Muscle layer of colon (tissue), 2 donors: ENCODE results near the gene DOCK8.

Experiments used
- H3K27ac ChIP-seq: one replicate; pipeline ENCODE4 v1.7.0; 2013; ENCODE audit warnings: low read depth, mild to moderate bottlenecking, low read length, moderate library complexity
- H3K27me3 ChIP-seq, 2 donors: one replicate each; pipeline ENCODE4 v1.7.0; 2013; ENCODE audit warnings: low read length in 2 of 2, mild to moderate bottlenecking in 2 of 2; ENCODE audit not compliant: insufficient read depth in 2 of 2, control insufficient read depth in 1 of 2
- H3K36me3 ChIP-seq: one replicate; pipeline ENCODE4 v1.7.0; 2013; ENCODE audit warnings: mild to moderate bottlenecking, low read length; ENCODE audit not compliant: insufficient read depth
- H3K4me1 ChIP-seq: one replicate; pipeline ENCODE4 v1.7.0; 2013; ENCODE audit warnings: mild to moderate bottlenecking, low read length; ENCODE audit not compliant: insufficient read depth
- H3K4me3 ChIP-seq, 2 donors: one replicate each; pipeline ENCODE4 v1.7.0; 2013; ENCODE audit warnings: low read length in 2 of 2, low read depth in 1 of 2, mild to moderate bottlenecking in 1 of 2, moderate library complexity in 1 of 2
- H3K9ac ChIP-seq: one replicate; pipeline ENCODE4 v1.7.0; 2013; ENCODE audit warnings: low read length
- H3K9me3 ChIP-seq: one replicate; pipeline ENCODE4 v1.7.0; 2013; ENCODE audit warnings: mild to moderate bottlenecking, low read length
- donor health status: abdominal sarcoma.
- donor health status: Adenocarcinoma of cecum.

Gene DOCK8

DNA sequence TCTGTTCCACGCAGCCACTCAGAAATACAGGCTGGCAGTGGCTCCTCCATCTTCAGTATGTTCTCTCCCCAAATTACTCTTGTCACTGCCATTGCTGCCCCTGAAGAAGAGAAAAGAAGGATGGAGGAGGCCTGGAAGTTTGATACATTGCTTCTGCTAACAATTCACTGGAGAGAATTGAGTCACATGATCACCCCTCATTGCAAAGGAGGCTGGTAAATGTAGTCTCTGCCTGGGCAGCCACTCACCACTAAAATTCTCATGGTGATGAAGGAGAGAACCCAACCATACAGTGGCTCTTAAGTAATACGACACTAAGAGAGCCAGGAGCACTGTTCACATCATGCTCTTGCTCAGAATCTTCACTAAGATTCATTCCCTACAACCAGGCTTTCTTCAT lies 112.0 kb downstream of the DOCK8 start:
- Histone ChIP-seq H3K4me3 (no peak overlapping the region), H3K9ac (no peak overlapping the region), H3K9me3 (no peaks in the 10 kb centered on the region), H3K36me3 (no peaks in the 10 kb centered on the region), H3K27me3 (no peaks in the 10 kb centered on the region), H3K4me1 (no peaks in the 10 kb centered on the region), H3K27ac (no peak overlapping the region)

DNA sequence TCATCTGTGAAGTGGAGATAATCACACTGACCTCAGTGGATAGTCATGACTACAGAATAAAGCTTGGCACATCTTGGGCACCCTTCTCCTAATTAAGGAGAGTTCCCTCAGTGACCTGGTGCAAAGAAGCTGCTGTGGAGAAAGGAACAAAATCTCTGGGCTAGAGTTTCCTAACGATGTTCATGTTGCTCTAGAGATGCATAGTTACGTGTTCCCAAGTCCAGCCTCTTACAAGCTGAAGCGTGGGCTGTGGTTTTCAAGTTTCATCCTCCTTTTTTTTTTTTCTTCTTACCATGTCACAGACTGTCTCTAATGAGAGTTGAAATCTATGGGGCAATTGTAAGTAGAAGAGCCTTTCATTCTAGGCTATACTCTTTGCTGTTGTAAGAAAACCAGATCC lies 113.8 kb downstream of the DOCK8 start:
- Histone ChIP-seq H3K27ac (no peak overlapping the region), H3K9ac (no peak overlapping the region), H3K27me3 (no peaks in the 10 kb centered on the region), H3K4me1 (no peaks in the 10 kb centered on the region), H3K4me3 (no peak overlapping the region), H3K9me3 (no peaks in the 10 kb centered on the region), H3K36me3 (no peaks in the 10 kb centered on the region)

DNA sequence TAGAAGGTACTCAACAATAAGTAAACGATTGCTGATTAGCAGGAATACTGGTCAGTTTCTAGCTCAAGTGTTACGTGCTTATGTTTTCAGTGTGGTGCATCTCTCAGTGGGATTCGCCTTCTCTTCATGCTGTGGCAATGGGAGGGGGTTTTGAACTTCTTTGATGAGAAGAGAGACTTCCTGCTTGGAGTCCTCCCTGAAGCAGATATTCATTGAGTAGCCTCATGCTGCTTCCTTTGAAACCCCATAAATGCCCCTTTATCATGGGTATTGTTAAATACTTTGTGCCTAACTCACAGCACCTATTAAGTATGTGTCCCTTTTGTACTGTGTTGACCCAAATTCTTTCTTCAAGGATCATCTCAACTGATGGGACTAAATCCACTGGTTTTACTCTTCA lies 116.5 kb downstream of the DOCK8 start:
- Histone ChIP-seq H3K27me3 (no peaks in the 10 kb centered on the region), H3K4me3 (no peak overlapping the region), H3K4me1 (no peaks in the 10 kb centered on the region), H3K27ac (no peak overlapping the region), H3K9ac (no peak overlapping the region), H3K36me3 (no peaks in the 10 kb centered on the region), H3K9me3 (no peaks in the 10 kb centered on the region)

DNA sequence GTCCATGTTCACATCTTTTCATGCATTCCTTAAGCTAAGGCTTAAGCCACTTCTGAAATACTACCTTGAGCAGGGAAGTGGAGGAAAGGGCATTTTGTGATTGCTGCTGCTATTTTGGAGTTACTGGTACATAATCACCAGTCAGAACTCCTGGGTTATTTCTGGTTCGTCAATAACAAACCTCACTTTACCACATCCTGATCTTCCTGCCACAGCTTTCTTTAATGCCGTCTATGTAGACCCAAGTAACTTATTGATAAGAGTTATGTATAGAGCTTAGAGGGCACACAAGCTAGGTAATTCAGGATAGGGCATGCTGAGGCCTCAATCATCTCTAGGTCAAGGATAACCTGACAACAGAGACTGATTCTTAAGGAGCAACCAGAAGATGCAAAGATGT lies 120.7 kb downstream of the DOCK8 start:
- Histone ChIP-seq H3K27me3 (no peaks in the 10 kb centered on the region), H3K4me1 (no peaks in the 10 kb centered on the region), H3K9ac (no peak overlapping the region), H3K36me3 (no peaks in the 10 kb centered on the region), H3K9me3 (no peaks in the 10 kb centered on the region), H3K27ac (no peak overlapping the region), H3K4me3 (no peak overlapping the region)

DNA sequence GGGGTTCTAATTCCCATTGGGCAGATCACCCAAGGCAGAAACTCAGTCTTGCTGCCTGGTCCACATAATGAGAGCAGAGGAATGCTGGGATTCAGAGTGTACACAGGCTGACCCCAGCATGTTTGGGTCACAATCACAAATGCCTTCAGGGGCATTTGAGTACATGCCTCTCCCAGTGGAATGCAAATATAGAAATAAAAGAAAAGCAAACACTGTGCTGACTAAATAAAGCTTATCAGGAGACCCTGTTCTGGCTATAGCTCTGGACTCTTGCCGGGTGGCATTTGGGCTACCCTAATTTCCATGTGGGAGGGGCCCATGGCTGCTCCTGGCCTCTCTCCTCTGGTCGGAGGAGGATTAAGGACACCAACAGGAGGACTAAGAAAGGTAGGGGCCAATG lies 121.4 kb downstream of the DOCK8 start:
- H3K9me3 ChIP-seq: no peaks in the 10 kb centered on the region
- no peaks in the 10 kb centered on the region for H3K27me3 ChIP-seq
- H3K4me3 ChIP-seq: no peak overlapping the region
- H3K4me1 ChIP-seq: no peaks in the 10 kb centered on the region
- no peak overlapping the region for H3K9ac ChIP-seq
- no peak overlapping the region for H3K27ac ChIP-seq
- no peaks in the 10 kb centered on the region for H3K36me3 ChIP-seq

DNA sequence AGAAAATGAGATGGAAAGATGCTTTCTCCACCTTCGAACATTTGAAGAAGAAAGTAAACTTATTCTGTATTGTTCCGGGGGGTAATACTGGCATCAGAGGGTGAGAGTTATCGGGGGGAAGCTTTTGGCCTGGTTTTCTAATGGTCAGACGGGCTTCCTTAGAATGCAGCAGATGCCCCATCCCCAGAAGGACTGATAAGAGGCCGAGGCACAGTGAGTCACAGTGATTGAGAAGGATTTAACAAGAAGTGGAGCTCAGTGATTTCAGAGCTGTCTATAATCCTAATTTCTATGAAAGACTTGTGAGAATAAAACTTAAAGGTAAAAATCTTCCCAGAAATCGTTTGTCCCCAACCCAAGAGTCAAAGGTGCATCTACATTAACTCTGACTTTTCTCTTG lies 123.9 kb downstream of the DOCK8 start:
- no peak overlapping the region for H3K27ac ChIP-seq
- no peaks in the 10 kb centered on the region for H3K4me1 ChIP-seq
- H3K9ac ChIP-seq: no peak overlapping the region
- H3K4me3 ChIP-seq: no peak overlapping the region
- H3K36me3 ChIP-seq: no peaks in the 10 kb centered on the region
- H3K27me3 ChIP-seq: no peaks in the 10 kb centered on the region
- no peaks in the 10 kb centered on the region for H3K9me3 ChIP-seq

DNA sequence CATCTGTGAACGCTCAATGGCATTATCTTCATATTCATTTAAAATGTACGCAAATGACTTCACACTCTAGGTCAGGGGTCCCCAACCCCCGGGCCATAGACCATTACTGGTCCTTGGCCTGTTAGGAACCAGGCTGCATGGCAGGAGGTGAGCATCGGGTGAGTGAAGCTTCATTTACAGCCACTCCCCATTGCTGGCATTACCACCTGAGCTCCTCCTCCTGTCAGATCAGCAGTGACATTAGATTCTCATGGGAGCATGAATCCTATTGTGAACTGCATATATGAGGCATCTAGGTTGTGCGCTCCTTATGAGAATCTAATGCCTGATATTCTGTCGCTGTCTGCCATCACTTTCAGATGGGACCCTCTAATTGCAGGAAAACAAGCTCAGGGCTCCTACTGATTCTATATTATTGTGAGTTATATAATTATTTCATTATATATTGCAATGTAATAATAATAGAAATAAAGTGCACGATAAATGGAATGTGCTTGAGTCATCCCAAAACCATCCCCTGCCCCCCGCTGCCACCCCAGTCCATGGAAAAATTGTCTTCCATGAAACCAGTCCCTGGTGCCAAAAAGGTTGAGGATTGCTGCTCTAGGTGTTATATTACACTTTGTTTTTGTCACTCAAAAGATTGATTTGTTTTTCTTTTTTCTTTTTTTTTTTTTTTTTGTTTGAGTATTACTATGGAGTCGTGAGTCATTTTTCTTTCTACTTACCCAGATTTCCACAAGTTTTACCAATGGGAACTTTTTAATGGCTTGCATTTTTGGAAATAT lies 127.2 kb downstream of the DOCK8 start:
- Histone ChIP-seq H3K4me3 (no peak overlapping the region), H3K27ac (no peak overlapping the region), H3K36me3 (no peaks in the 10 kb centered on the region), H3K4me1 (no peaks in the 10 kb centered on the region), H3K9me3 (no peaks in the 10 kb centered on the region), H3K27me3 (no peaks in the 10 kb centered on the region), H3K9ac (no peak overlapping the region)

DNA sequence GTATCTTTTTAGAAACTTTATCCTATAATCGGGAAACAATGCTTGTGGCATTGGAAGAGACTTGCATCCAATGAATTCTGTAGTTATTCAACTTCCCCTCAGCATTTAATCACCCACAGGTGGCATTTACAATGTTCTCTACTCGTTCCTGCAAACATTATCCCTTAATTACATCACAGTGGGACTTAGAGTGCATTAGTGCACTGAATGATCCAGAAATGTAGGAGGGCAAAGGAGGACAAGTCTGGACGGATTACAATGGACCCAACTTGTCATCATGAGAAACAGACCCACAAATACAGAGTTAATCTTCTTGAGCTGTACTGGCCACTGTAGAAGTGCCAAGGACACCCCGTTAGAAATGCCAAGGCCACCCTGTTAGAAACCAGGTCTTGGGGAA lies 129.1 kb downstream of the DOCK8 start:
- no peaks in the 10 kb centered on the region for H3K4me1 ChIP-seq
- H3K4me3 ChIP-seq: no peak overlapping the region
- H3K9ac ChIP-seq: no peak overlapping the region
- no peaks in the 10 kb centered on the region for H3K27me3 ChIP-seq
- H3K27ac ChIP-seq: no peak overlapping the region
- no peaks in the 10 kb centered on the region for H3K9me3 ChIP-seq
- H3K36me3 ChIP-seq: no peaks in the 10 kb centered on the region

DNA sequence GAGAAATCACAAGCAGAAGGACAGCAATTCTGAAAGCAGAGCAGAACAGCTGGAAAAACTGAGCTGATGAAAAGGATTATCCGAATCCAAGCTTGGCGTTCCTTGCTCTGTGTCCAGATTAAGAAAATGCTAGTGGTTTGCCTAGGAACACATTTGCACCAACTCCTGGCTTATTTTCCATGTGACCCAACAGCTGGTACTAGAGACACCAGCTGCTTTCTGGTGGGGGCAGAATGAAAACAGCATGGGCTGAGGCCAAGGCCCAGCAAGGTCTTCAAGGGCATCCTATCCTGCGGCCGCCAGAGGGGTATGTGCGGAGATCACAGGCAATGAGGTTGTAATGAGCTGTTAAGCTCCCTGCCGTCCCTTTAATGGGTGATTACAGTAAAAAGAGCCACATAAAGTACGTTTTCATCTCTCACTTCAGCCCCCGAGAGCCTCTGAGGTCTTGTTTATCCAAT lies 131.5 kb downstream of the DOCK8 start:
- H3K36me3 ChIP-seq: no peaks in the 10 kb centered on the region

DNA sequence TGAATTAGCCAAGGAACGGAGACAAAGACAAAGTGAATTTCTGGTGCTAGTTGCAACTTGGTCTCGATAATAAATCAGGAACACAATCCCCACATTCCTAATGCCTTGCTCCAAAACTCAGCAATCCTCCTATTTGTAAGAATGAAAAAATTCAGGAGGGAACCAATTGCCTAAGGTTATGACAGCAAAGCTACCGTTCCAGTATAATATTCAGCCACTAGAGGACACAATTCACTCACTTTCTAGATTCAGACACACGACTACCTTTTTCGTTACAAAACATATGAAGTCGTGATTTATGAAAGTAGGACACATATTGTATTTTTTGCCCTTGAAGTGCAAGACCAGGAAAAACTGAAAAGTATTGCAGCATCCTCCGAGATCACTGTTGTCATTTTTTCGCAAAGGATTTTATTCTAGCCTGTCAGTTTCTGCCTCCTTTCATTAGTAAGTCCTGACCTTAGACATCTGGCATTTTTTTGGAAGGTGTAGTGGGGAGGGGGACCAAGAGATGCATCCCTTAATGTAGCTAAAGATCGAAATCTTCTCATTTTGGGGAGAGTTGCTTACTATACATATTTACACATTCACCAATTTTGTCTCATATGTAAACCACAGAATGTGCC lies 133.1 kb downstream of the DOCK8 start:
- no peak overlapping the region for H3K27ac ChIP-seq
- H3K4me3 ChIP-seq: no peak overlapping the region
- no peaks in the 10 kb centered on the region for H3K27me3 ChIP-seq
- no peak overlapping the region for H3K9ac ChIP-seq
- H3K36me3 ChIP-seq: no peaks in the 10 kb centered on the region
- H3K4me1 ChIP-seq: peaks cover under 1% of the 10 kb centered on the region
- no peaks in the 10 kb centered on the region for H3K9me3 ChIP-seq

More for the DNA sequence above, 131.5 kb downstream of the DOCK8 start:
- H3K27me3 ChIP-seq: no peaks in the 10 kb centered on the region
- no peak overlapping the region for H3K4me3 ChIP-seq
- H3K9me3 ChIP-seq: no peaks in the 10 kb centered on the region
- H3K9ac ChIP-seq: no peak overlapping the region
- no peaks in the 10 kb centered on the region for H3K4me1 ChIP-seq
- H3K27ac ChIP-seq: no peak overlapping the region

DNA sequence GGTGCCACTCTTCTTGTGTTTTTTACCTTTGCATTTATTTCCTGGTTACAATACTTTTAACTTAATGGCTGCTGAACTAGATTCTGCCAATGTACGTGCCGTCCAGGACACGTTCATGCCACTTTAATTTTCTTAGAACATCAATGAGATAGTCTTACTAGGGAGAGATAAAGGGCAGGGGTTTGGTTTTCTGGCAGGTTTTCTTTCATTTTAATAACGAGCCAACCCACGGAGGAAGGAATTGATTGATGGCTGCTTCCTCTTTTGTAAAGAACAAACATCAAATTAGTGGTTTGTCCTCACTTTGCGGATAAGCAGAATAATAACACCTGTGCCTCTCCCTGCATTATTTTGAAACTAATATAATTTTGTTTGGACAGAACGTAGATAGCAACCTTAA lies 135.7 kb downstream of the DOCK8 start:
- Histone ChIP-seq H3K27ac (no peak overlapping the region), H3K9me3 (no peaks in the 10 kb centered on the region), H3K9ac (no peak overlapping the region), H3K4me3 (no peak overlapping the region), H3K36me3 (no peaks in the 10 kb centered on the region), H3K27me3 (no peaks in the 10 kb centered on the region), H3K4me1 (peaks cover 7% of the 10 kb centered on the region)

DNA sequence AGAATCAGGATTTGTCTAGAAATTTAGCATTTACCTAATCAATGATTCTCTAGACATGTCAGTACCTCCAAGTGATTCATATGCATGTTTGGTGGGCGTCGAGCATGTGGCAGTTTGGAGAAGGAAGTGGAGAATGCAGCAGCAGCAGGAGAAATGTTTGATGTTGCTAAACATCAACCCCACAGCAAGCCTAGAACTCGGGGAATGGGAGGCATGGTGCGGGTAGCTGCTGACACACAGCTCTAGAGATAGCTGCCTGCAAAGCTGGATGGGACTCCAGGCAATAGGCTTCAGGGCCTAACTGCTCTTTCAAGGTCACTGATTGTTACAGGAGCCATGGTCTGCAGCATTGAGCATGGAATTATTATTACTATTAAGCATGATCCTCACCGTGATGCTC lies 137.3 kb downstream of the DOCK8 start:
- Histone ChIP-seq H3K4me1 (peaks cover 7% of the 10 kb centered on the region), H3K36me3 (no peaks in the 10 kb centered on the region), H3K4me3 (no peak overlapping the region), H3K27me3 (no peaks in the 10 kb centered on the region), H3K9ac (no peak overlapping the region), H3K27ac (no peak overlapping the region), H3K9me3 (no peaks in the 10 kb centered on the region)
